ENCODE data around the gene DUOXA2.
"Not testable (repeated sequence)": the region's sequence is repeated elsewhere in the genome, so short reads cannot be mapped to it uniquely, and the experiment has no call there.

DUOXA2 gene

DNA sequence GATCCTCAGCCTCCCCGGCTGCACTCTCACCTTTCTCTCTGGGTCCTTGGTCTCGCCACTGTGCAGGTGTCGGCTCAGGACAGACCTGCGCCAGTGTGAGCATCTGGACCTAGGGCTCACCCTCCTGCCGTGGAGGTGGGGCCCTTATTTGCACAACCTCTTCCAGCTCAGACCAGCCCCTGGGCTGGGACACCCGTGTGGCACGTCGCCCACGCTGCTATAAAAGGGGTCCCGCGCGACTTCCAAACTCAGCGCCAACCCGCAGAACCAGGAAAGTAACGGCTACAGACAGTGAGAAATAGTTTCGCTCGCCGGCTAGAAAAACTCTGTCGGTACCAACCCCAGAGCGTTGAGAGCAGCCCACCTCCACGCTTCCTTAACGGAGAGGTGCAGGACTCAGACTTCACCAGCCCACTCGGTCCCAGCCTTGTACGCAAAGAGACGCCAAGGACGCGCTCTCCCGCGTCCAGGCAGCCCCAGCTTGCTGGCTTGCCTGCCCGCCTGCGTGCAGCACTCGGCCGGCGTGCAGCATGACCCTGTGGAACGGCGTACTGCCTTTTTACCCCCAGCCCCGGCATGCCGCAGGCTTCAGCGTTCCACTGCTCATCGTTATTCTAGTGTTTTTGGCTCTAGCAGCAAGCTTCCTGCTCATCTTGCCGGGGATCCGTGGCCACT is at the start of gene DUOXA2, which contains the start of gene DUOX2:
Gene DUOXA2, plus strand, starts transcription at position 251 of the 675 bp plus-strand sequence. Its CDS starts 280 bp downstream, at position 531.
Gene DUOX2, minus strand, starts transcription at position 97 of the 675 bp plus-strand sequence. CDS start 761 bp downstream, outside the sequence.
- no peak for DNase-seq

DNA sequence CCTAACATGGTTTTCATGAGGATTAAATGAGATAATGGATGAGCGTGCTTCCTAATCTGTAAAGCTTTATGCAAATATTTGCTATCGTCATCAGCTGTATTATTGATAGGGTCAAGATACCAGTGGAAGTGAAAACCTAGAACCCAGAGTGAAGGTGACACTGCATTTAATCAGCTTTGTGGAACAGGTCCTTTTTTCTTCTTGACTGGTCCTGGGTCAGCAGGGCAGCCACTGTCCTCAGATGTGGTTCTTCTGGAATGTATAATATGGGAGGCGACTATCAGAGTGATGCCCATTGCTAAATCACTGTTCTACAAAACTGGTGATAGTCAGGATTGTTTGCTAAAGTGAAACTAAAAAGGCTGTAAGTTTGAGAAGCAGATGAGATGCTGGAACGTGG is 49.7 kb upstream of the DUOXA2 start:
- DNase-seq, result no peak

DNA sequence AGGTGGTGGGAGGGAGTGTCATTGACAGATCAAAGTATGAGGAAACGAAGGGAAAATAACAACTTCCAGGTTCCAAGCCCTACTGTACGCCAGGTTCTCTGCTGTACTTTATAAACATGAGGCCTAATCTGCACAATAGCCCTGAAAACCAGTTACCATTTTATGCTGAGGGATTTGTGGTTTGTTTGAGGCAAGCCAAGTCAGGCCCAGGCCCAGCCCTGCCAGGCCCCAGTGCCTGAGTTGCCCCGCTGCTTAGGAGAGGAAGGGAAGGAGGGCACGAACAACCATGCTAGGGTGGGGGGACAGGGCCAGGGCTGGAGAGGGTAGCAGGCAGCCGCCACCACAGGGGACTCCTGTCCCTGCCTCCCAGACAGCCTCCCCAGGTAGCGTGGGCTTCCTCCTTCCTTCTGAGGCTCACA is 44.2 kb upstream of the DUOXA2 start:
- not testable (repeated sequence) for DNase-seq

GRCh38 chr15:45073602-45074001 is 40.5 kb upstream of the DUOXA2 start:
- not testable (repeated sequence) for DNase-seq

DNA sequence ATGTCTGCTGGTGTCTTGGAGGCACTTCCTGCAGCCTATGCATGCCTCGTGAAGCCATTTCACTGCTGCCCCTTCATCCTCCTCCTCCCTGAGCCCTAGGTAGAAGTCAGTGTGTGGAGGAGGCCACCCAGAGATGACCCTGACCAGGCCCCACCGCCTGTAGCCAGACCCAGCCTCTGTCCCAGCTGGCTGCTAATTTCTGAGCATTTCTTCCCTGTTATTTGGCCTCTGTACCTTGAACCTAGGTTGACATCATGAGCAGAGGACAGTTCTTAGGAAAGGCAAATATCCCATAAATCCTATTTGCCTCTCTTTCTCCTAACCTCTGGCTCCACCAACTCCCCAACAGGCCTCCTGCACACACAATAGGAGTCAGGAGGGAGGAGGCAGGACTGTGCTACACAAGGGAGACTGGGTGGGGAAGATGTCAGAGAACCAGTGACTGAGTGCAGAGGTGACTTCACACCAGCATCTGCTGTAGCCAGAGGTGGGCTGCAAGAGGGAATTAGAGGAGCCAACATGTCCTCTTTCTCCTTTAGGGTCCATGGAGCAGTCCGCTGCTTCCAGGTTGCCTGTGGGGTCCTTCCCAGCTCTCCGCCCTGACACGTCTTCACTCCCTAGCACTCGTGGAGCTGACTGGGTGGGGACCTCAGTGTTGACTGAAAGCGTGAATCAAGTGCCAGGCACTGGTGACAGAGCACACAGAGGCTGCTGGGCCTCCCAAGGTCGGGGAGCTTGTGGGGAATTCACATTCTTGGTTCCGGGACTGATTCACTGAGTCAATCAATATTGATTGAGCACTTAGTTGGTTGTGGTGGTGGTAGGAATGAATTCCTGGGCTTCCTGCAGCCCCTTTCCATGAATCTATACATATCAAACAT is 38.4 kb upstream of the DUOXA2 start:
- not testable (repeated sequence) for DNase-seq

GRCh38 chr15:45077391-45077790 is 36.7 kb upstream of the DUOXA2 start:
- DNase-seq, result not testable (repeated sequence)

DNA sequence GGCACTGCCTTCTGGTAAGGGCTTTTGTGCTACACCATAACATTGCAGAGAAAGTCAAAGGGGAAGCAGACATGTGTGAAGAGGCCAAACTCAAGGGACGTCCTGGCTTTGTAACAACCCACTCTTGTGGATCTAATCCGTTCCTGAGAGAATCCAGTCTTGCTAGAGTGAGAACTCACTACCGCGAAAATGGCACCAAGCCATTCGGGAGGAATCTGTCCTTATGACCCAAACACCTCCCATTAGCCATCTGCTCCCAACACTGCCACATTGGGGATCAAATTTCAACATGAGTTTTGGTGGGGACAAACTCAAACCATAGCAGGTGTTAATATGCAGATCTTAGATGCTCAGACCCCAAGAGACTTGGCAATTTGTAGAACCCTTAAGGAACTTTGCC is 34.9 kb upstream of the DUOXA2 start:
- DNase-seq, result not testable (repeated sequence)

- not testable (repeated sequence) for DNase-seq
These were observed 34.4 kb upstream of the DUOXA2 start for GRCh38 chr15:45079628-45080246.

GRCh38 chr15:45080593-45080992 is 33.5 kb upstream of the DUOXA2 start:
- not testable (repeated sequence) for DNase-seq

DNA sequence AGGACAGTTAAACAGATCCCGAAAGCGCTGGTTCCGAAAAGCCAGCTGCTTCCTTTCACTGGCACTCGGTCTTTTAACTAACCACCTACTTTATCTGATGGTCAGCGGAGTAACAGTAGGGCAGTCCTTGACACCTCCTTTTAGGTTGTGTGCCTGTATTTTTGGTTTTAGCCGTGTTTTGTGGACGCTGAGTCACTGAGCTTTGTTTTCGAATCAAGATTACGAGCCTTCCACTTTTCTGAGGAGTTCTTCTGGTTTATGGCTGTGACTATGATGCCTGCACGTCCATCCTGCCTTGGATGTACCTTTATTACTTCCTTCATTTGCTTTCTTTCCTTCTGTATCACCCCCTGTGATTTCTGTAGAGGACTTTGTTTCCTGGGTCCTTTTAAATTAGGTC is 31.7 kb upstream of the DUOXA2 start:
- not testable (repeated sequence) for DNase-seq

DNA sequence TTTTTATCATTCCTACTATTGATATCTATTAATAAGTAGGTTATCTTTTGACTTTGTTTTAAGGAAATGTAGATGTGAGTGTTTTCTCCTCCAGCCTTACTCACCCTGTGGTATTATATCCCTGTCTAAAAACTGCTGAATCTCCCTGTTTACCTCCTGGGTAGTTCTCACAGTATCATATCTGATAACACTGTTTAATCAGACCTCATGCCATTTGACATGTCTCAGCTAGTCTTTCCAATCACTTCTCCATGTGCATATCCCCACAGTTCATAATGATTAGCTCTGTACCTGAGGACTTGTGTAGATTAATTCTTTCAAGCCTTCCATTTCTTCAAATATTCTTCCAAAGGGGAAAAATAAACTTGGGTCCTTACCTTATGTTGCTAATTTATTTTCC is 30.9 kb upstream of the DUOXA2 start:
- DNase-seq, result no peak

- no peak for DNase-seq
These were observed 30.0 kb upstream of the DUOXA2 start for GRCh38 chr15:45084163-45084562.

DNA sequence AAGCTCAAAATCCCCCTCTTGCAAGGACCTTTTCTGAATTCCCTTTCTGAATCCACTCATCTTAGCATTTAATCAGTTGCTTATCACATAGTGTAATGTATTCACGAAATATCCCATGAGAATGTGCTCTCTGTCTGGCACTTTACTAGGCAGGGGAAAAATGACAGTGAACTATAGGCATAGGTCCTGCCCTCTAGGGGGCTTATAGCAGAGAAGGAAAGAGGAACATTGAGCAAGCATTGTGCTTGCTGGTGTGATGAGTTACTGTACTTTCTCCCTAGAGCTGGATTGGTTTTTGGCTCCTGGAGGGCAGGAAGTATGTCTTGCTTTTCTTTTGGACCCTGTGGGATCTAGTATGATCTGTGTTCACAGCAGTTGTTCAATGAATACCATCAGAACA is 26.6 kb upstream of the DUOXA2 start:
- no peak for DNase-seq

DNA sequence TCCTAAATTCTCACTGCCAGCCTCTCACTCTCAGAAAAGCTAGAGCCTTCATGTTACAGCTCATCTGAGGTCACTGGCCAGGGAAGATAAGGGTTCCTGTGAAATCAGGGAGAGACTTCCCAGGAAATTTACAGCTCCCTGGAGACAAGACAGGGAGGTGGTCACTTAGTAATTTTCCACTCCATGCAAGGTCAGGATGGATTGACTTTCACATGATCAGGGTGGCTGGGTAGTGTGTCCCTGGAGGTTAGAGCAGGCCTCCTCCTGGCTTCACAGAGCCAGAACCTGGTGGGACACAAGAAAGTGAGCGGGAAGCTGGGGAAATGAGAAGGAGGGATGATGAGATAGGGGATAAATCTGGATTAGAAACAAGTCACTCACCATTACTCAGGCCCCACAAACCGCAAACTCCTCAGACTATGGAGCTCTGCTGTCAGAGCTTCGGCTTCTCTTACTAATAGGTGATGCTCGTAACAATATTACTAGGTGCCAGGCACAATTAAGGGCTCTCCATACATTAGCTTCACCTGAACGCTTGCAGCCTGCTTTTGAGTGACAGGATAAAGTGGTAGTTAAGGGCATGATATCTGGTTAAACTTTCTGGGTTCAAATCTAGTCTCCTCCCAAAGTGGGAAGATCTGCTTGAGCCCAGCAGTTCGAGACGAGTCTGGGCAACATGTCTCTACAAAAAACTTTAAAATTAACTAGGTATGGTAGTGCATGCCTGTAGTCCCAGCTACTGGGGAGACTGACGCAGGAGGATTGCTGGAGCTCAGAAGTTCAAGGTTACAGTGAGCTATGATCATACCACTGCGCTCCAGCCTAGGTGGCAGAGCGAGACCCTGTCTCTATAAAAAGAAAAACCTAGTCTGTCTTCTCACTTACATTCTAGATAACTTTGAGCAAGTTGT is 25.1 kb upstream of the DUOXA2 start:
- no peak for DNase-seq

- DNase-seq, result no peak
These were observed 24.3 kb upstream of the DUOXA2 start for GRCh38 chr15:45089712-45090373.

GRCh38 chr15:45091161-45091560 is 23.0 kb upstream of the DUOXA2 start:
- no peak for DNase-seq

- no peak for DNase-seq
These were observed 22.6 kb upstream of the DUOXA2 start for GRCh38 chr15:45091576-45091975.

- DNase-seq, result no peak
These were observed 21.1 kb upstream of the DUOXA2 start for GRCh38 chr15:45093013-45093412.

- no peak for DNase-seq
These were observed 20.3 kb upstream of the DUOXA2 start for GRCh38 chr15:45093622-45094357.

DNA sequence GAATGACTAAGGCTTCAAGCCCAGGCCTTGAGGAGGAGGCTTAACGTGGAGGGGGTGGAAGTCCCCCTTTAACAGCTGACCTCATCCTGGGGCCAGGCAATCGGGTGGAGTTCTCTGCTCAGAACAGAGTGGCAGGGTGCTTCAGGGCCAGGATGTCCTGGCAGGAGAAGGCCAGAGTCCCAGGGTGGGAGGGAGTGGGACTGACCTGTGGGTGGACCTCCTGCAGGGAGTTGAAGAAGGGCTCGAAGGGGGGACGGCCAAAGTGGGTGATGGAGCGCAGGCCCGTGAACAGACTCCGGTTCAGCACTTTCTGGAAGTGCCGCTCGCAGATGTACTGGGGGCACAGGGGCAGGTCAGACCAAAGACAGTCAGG is 19.8 kb upstream of the DUOXA2 start:
- no peak for DNase-seq

DNA sequence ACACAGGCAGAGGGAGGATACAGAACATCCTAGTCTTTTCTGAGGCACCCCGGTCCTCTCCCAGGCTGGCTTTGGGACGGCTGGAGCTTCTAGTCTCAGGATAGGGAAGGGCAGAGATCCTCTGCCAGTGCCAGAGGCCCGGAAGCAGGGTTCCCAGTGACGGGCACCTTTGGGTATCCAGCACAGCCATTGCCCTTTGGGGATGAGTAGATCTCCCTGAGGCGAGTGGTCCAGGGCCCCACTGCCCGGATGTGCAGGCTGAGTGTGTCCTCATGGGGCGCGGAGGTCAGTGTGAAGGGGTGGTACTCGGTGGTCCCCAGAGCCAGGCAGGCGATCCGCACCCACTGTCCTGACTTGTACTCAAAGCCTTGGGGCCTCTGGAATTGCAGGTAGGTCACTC is 18.5 kb upstream of the DUOXA2 start:
- no peak for DNase-seq
